ENCODE data around the gene PTK6.
"Not testable (repeated sequence)": the region's sequence is repeated elsewhere in the genome, so short reads cannot be mapped to it uniquely, and the experiment has no call there.

PTK6 gene

DNA sequence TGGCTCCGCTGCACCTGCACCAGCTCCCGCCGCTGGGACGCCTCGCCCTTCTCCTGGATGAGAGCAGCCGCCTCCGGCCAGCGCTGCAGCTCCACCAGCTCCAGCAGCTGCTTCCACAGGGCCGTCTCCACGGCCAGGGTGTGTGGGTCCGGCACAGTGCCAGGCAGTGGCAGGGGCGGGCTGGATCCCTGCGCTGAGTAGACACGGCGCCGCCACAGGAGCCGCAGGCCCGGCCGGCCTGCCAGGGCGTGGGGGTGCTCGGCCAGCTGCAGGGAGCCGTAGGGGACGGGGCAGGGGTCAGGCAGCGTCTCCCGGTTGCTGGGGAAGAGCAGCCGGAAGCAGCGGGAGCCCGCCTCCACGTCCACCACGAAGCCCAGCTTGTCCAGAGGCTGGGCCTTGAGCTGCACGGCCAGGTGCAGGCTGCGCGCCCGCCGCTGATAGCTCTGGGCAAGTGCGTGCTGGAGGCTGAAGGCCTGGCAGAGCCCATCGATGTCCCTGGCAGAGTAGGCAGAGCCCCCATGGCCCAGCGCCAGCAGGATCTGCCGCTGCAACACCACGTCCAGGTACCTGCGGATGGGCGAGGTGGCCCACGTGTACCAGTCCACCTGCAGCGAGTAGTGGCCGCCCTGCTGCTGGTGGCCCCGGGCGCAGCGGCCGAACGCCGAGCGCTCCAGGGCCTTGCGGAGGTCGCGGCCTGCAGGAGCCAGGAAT is 26.2 kb upstream of the PTK6 start:
- TF ChIP-seq, protein P1, sequence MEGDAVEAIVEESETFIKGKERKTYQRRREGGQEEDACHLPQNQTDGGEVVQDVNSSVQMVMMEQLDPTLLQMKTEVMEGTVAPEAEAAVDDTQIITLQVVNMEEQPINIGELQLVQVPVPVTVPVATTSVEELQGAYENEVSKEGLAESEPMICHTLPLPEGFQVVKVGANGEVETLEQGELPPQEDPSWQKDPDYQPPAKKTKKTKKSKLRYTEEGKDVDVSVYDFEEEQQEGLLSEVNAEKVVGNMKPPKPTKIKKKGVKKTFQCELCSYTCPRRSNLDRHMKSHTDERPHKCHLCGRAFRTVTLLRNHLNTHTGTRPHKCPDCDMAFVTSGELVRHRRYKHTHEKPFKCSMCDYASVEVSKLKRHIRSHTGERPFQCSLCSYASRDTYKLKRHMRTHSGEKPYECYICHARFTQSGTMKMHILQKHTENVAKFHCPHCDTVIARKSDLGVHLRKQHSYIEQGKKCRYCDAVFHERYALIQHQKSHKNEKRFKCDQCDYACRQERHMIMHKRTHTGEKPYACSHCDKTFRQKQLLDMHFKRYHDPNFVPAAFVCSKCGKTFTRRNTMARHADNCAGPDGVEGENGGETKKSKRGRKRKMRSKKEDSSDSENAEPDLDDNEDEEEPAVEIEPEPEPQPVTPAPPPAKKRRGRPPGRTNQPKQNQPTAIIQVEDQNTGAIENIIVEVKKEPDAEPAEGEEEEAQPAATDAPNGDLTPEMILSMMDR (conservative IDR thresholded peaks at IDR 0.05) = no peak
- no peak overlapping the region for H3K27ac ChIP-seq

DNA sequence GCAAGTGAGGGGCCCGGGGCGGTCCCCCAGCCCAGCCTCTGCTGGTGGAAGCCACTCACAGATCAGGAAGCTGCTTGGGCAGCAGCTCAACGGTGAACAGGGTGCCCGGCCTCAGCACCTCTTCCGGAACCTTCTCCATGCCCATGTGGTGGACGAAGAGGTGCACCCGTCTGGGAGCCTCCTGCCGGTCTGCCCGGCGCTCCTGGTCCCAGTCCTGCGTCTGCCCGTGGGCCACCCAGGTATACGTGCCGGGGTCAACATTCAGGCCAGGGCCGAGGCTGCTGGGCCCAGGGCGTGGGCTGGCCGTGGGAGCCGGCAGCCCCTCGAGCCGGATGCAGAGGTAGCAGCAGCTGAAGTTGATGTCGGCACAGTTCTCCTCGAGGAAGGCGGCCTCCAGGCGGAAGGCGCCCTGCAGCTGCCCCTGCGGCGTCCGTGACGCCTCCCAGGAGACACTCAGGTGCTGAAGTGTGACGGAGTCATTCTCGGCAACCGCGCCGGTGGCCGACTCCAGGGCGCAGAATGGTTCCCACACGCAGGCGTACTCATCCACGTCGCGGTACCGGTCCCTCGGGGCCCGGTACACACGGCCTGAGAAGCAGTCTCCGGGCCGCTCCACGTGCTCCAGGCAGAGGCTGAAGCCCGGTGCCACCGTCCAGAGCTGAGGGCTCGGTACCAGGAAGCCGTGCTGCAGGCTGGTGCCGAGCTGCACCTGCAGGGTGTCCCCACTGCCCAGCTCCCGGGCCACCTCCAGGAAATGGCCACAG is 25.5 kb upstream of the PTK6 start:
- no peak overlapping the region for H3K27ac ChIP-seq
- TF ChIP-seq, protein P1 (conservative IDR thresholded peaks at IDR 0.05) = no peak

DNA sequence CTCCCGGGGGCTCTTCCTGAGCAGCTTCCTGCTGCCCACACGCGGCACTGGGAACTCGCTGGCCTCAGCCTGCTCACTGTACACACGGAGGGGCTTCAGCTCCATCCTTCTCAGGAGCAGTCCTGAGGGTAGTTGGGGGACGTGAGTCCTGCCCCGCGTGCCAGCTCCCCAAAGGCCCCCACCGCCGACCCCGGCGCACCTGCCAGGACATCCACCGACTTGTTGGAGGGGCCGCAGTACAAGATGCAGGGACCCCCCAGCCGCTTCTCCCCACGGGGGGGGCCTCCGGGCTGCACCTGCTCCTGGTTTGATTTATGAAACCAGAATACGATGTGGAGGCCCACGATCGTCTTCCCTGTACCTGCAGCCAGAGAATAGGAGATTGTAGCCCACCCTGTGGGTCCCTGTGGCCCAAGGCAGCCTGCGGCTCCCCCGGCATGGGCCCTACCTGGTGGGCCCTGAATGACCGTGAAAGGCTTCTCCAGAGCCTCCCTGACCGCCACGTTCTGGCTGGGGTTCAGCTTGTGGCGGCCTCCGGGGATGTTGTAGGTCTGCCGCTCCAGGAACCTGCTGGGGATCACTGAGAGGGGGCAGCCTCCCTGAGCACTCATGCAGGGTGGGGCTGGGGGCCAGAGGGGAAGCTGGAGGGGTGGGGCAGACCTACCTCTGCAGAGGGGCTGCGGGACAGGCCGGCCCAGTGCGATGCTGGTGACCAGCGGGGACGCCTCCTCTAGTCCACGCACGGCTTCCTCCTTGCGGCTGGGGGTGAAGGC is 24.6 kb upstream of the PTK6 start:
- H3K27ac ChIP-seq = no peak overlapping the region
- TF ChIP-seq, protein P1 (conservative IDR thresholded peaks at IDR 0.05) = no peak

DNA sequence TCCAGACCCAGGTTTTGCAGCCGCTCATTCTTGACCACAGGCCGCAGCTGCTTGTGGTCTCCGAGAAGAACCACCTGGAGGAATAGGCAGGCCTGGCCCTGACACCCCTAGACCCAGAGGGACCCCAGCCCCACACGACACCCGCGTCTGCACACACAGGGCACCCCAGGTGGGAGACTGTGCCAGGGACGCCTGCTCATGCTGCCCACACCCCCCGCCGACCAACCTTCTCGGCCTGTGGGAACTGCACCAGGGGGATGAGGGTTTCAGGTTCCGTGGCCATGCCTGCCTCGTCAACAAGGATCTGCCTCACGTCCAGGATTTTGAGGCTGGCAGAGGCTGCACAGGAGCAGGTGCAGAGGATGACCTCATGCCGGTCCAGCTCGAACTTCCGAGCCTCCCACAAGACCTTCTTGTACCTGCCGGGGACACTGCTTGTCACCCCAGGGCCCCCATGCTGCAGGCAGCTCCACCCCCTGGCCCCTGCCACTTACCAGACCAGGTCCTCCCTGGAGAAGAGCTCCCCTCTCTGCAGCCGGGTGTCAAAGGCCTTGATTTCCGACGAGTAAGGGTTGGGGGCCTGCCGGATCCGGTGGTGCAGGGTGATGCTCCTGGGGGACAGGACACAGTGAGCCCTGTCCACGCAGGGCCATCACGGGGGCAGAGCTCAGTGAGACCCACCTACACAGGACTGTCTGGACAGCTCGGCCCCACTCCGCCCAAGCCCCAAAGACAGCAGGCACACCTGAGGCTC is 23.9 kb upstream of the PTK6 start:
- H3K27ac ChIP-seq = no peak overlapping the region
- TF ChIP-seq, protein P1 (conservative IDR thresholded peaks at IDR 0.05) = no peak

DNA sequence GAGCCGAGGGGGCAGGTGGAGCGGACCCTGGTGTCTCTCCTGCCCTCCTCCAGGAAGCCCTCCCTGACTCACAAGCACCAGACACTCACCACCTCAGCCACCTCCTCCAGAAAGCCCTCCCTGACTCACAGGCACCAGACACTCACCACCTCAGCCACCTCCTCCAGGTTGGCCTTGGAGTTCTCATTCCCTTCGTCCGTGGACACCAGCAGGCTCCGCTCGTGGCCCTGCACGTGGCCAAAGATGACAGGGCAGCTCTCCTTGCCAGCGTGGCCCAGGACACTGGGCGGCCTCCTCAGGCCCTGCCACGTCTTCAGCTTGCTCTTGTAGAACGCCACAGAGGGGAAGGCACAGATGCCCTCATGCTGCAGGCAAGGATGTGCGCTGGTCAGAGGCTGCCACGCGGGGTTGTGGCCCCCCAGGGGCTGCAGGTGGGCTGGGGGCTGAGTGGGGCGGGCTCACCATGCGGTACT is 23.2 kb upstream of the PTK6 start:
- TF ChIP-seq, protein P1 (conservative IDR thresholded peaks at IDR 0.05) = no peak

DNA sequence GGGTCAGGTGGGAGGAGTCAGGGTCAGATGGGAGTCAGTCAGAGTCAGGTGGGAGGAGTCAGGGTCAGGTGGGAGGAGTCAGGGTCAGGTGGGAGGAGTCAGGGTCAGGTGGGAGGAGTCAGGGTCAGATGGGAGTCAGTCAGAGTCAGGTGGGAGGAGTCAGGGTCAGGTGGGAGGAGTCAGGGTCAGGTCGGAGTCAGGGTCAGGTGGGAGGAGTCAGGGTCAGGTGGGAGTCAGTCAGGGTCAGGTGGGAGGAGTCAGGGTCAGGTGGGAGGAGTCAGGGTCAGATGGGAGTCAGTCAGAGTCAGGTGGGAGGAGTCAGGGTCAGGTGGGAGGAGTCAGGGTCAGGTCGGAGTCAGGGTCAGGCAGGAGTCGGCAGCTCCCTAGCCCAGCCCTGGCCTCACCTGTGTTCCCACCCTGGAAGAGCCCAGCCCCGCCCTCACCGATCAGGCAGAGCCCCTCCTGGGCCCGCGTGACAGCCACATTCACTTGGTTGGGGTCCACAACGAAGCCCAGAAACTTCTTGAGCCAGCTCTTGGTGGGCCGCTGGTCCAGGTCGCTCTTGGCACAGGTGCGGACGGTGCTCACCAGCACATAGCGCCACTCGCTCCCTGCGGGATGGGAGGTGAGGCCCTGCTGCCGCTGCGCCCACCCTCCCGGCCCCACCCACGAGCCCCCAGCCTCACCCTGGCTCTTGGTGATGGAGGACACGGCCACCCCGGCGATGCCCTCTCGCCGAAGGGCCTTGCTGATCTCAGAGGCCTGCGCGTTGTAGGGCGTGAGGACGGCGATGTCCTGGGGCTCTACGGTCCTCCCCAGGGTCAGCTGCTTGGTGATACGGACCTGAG is 22.5 kb upstream of the PTK6 start:
- not testable (repeated sequence) for H3K27ac ChIP-seq

More for the DNA sequence above, 23.2 kb upstream of the PTK6 start:
- H3K27ac ChIP-seq = no peak overlapping the region
